ENCODE results near the gene ARHGAP22.

Gene ARHGAP22

GRCh38 chr10:48496831-48497779 is 107.8 kb downstream of the ARHGAP22 start:
- no peak for DNase-seq (ENCODE audit: low spot score)

- DNase-seq (ENCODE audit: low spot score): no peak
Measured at GRCh38 chr10:48496105-48496830, 108.6 kb downstream of the ARHGAP22 start.

GRCh38 chr10:48495282-48496045 is 109.4 kb downstream of the ARHGAP22 start:
- no peak for DNase-seq (ENCODE audit: low spot score)

GRCh38 chr10:48494611-48495010 is 110.3 kb downstream of the ARHGAP22 start:
- no peak for DNase-seq (ENCODE audit: low spot score)

GRCh38 chr10:48494073-48494472 is 110.8 kb downstream of the ARHGAP22 start:
- DNase-seq (ENCODE audit: low spot score): no peak

GRCh38 chr10:48493083-48493871 is 111.6 kb downstream of the ARHGAP22 start:
- DNase-seq (ENCODE audit: low spot score): no peak

GRCh38 chr10:48492201-48492600 is 112.7 kb downstream of the ARHGAP22 start:
- no peak for DNase-seq (ENCODE audit: low spot score)

- no peak for DNase-seq (ENCODE audit: low spot score)
Measured at GRCh38 chr10:48491392-48492139, 113.3 kb downstream of the ARHGAP22 start.

- no peak for DNase-seq (ENCODE audit: low spot score)
Measured at GRCh38 chr10:48490946-48491345, 113.9 kb downstream of the ARHGAP22 start.

- no peak for DNase-seq (ENCODE audit: low spot score)
Measured at GRCh38 chr10:48490571-48490940, 114.3 kb downstream of the ARHGAP22 start.

- DNase-seq (ENCODE audit: low spot score): no peak
Measured at GRCh38 chr10:48489099-48489498, 115.8 kb downstream of the ARHGAP22 start.

- DNase-seq (ENCODE audit: low spot score): no peak
Measured at GRCh38 chr10:48487244-48487643, 117.6 kb downstream of the ARHGAP22 start.

- DNase-seq (ENCODE audit: low spot score): no peak
Measured at GRCh38 chr10:48485711-48486110, 119.2 kb downstream of the ARHGAP22 start.

GRCh38 chr10:48484911-48485310 is 120.0 kb downstream of the ARHGAP22 start:
- DNase-seq (ENCODE audit: low spot score): no peak

- DNase-seq (ENCODE audit: low spot score): no peak
Measured at GRCh38 chr10:48482207-48482606, 122.7 kb downstream of the ARHGAP22 start.

- no peak for DNase-seq (ENCODE audit: low spot score)
Measured at GRCh38 chr10:48481385-48481784, 123.5 kb downstream of the ARHGAP22 start.

- no peak for DNase-seq (ENCODE audit: low spot score)
Measured at GRCh38 chr10:48480397-48481374, 124.2 kb downstream of the ARHGAP22 start.

- DNase-seq (ENCODE audit: low spot score): no peak
Measured at GRCh38 chr10:48478980-48479811, 125.7 kb downstream of the ARHGAP22 start.

- DNase-seq (ENCODE audit: low spot score): no peak
Measured at GRCh38 chr10:48478469-48478868, 126.4 kb downstream of the ARHGAP22 start.

Data from CD4-positive, alpha-beta T cell treated with Interleukin-15 for 4 hours (primary cell).